Stromal cell of bone marrow (primary cell): ENCODE data around the gene SCYGR3.

Experiments
- DNase-seq: peaks from one replicate; pipeline ENCODE4 v3.0.0-alpha.2; 2012; ENCODE audit warnings: low read depth

Gene SCYGR3

DNA sequence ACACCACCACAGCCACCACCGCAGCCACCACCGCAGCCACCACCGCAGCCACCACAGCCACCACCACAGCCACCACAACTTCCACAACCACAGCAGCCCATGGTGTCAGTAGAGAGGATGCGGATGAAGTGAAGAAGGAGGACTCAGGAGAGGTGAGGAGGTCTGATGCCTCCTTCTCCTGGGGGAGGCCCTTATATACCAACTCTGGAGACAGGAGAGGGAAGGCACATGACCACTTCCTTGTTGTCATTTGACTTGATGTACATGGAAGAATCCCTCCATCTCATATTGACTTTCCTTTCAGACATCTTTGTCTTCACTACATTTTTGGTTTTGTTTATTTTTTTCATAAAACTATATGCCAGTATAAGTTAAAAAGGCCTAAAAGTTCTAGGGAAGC lies at the start of gene SCYGR3:
Gene SCYGR3 (minus strand): TSS at position 101 of the 400 bp plus-strand sequence. CDS start 0 bp downstream, at position 101.
- DNase-seq, result no peak

DNA sequence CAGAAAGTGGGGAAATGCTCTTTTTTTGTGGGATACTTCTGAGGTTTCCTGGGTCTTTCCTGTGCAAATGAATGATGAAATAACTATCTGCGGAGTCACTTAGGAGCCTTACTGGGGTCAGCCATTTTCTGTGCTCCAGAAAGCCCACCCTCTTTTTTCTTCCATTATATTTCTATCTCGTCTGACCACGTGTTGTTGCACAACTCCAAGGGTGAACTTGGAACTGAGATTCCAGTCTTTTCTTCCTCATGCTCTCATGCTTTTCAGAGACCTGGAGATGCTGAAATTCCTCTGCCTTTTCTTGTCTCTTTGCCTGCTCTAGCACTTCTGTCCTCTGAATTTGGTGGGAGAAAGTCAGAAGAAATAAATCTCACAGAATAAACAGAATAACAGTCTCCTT lies 47.2 kb upstream of the SCYGR3 start:
- DNase-seq, result no peak

DNA sequence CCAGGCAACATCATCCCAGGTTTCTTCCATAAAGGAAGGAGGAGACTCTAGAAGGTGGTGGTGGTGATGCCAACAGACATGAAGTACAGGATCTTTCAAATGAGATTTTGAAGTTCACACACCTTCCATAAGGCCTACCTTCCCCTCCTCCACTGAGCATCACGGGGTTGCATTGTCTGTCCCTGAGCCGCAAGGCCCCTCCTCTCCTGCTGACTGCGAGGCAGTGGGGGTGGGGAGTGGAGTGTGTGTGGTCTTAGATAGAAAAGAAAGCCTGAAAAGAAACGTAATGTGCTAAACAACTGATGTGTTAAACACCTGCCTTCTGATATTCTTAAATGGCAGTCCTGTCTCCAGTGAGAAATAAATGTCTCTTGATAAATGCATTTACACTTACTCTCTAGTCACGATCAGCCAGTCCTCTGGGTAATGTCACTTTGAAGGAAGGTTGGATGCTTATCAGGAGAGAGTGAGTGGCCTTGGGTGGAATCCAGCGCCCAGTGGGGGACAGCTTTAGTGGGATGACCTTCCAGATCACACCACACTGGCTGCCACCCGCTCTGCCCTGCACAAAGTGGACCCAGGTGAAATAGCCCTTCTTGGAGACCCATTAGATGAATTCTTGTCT lies 46.5 kb upstream of the SCYGR3 start:
- no peak for DNase-seq

GRCh38 chr2:227657199-227657845 lies 42.7 kb upstream of the SCYGR3 start:
- peak; percentile 66 for DNase-seq

DNA sequence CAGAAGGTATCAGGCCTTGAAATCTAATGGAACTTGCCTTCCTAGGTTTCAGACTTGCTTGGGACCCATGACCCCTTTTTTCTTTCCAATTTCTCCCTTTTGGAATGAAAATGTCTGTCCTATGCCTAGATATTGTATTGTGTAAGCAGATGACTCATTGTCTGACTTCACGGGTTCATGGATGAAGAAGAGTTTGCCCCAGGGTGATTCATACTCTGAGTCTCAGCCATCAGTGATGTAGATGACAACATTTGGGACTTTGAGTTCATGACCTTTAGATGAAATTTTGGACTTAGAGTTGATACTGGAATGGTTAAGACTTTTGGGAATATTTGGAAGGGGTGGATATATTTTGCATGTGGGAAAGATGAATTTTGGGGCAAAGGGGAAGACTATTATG lies 40.8 kb upstream of the SCYGR3 start:
- peak; percentile 93 for DNase-seq

DNA sequence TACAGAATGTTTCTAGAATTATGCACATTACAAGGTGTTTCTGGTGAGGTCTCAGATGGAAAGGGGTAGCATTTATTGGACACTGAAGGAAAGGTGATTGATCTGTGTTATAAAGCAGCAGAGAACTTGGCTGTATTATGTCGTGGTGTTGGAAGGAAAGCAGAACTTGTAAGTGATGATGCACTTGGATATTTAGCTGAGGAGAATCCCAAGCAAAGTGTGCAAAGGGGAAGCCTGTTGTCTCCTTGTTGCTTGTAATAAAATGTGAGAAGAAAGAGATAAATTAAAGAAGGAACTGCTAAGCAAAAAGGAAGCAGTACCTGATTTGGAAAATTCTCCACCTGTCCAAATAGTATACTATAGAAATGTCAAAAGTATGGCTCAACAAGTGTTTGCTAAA lies 39.8 kb upstream of the SCYGR3 start:
- no peak for DNase-seq

DNA sequence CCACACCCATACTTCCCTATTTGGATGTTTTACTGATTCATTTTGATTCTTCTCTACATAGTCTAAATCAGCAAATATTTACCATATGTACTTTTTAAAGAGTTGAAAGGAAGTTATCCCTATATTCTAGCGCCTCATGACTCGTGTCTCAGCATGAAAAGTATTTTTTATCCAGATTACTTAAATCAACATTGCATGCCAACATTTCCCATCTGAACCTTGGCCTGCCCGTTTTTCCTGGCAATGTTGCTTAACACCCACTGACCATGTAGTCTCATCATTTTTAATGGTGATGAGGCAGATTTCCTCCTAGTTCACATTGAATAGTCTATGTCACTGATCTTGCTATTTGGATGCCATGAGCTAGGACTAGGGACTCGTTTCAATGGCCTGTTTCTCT lies 38.8 kb upstream of the SCYGR3 start:
- peak; percentile 60 for DNase-seq

GRCh38 chr2:227643990-227644551 lies 29.4 kb upstream of the SCYGR3 start:
- no peak for DNase-seq

DNA sequence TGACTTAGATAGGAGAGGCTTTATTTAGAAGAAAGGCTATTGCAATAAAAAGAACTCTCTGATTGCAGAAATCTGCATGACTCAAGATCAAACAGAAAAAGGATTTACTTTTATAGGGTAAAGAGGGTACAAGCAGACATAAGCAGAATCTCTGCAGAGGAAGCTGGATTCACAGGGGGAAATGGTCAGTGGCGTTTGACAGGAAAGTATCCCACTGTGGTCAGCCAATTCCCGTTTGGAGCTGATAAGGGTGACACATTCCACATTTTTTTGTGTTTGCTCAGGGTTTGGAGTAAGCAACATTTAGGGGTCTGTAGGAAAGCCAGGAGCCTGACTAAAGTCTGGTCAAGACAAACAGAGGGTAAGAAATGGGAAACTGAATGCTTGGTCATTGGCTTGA lies 28.0 kb upstream of the SCYGR3 start:
- no peak for DNase-seq

GRCh38 chr2:227634201-227634600 lies 19.6 kb upstream of the SCYGR3 start:
- no peak for DNase-seq

GRCh38 chr2:227632827-227633226 lies 18.2 kb upstream of the SCYGR3 start:
- DNase-seq, result no peak

GRCh38 chr2:227630322-227630721 lies 15.7 kb upstream of the SCYGR3 start:
- DNase-seq, result no peak

DNA sequence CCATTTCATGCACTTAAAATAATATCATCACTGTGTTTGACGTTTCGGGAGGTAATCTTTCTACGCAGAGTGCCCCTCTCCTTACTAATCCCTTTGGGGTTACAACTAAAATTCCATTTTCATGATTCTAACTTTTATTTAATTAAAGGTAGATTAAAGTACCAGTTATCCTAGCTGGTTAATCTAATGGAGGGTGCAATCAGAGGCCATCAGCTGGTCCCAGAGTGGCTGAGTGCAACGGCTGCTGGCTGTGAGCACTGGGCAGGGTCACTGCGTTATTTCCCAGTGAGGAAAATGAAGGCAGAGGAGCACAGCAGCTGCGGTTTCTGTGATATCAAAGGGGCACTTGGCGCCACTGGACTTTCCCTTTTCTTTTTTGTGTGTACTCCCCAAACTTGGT lies 14.8 kb upstream of the SCYGR3 start:
- no peak for DNase-seq

DNA sequence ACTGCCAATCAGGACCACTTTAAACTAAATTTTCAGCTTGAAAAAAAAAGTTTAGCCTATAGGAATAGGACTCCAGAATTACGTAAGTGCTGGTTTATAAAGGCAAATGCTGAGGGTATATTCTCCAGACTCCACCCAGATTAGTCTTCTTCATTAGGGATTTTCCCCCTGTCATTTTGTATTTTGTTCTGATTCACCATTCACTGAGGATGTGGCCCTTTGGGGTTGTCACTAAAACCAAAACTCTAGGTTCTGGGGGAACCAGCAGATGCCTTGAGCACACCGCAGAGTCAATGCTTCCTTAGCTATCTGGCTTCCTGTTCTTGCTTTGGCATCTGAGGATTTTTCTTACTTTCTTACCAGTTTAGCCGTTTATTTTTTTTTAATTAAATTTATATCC lies 13.1 kb upstream of the SCYGR3 start:
- DNase-seq, result no peak

DNA sequence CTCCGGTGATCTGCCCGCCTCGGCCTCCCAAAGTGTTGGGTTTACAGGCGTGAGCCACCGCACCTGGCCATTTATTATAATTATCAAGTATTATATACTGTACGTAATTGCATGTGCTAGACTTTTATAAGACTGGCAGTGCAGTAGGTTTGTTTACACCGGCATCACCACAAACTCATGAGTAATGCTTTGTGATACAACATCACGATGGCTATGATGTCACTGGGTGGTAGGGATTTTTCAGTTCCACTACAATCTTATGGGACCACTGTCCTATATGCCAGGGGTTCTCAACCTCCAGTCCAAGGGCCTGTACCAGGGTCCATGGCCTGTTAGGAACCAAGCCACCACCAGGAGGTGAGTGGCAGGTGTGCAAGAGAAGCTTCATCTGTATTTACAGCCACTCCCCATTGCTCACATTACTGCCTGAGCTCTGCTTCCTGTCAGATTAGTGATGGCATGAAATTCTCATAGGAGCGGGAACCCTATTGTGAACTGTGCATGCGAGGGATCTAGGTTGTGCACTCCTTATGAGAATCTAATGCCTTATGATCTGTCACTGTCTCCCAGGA lies 12.0 kb upstream of the SCYGR3 start:
- DNase-seq, result no peak

DNA sequence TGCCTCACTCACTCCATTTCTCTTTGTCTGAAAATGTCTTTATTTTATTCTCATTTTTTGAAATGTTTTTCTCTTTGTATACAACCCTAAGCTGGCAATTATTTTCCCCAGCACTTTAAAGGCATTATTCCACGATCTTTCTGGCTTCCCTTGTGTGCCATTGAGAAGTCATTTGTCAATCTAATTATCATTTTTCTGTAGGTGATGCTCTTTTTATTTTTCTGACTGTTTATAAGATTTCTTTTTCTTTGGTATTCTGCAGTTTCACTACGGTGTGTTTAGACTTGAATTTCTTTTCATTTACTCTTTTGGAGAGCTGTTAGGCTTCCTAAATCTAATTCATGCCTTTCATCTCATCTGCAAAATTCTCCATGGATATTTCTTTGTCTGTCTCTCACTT lies 10.8 kb upstream of the SCYGR3 start:
- DNase-seq, result no peak

- DNase-seq, result no peak
These were observed 8.6 kb upstream of the SCYGR3 start for GRCh38 chr2:227623226-227623625.

DNA sequence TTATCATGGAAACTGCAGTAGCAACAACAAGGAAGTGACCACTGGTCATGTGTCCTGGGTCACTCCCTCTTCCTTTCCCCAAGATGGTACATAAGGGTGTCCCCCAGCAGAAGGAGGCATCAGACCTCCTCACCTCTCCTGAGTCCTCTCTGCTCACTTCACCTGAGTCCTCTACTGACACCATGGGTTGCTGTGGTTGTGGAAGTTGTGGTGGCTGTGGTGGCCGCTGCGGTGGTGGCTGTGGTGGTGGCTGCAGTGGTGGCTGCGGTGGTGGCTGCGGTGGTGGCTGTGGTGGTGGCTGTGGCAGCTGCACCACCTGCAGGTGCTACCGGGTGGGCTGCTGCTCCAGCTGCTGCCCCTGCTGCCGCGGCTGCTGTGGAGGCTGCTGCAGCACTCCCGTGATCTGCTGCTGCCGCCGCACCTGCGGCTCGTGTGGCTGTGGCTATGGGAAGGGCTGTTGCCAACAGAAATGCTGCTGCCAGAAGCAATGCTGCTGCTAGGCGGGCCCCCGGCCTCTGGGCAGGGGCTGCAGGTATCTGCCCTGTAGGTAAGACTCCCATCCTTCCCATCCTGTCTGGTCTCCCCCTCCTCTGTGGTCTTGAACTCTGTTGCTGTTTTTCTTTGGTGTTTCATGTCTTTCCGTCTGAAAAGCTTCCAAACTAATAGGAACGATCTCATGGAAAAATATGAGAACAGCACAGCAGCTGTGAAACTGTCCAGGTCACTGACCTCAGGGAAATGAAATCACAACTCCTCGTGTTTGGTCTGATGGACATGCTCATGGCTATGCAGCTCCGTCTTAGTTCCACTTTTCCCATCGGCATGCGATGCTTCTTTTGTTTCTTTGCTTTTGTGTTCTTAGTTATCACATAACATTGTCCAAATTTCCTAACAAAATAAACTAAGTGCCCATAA lies 2.9 kb upstream of the SCYGR3 start, which contains the start of gene SCYGR4:
Gene SCYGR4 (plus strand): TSS at position 183 of the 915 bp plus-strand sequence. CDS start 0 bp downstream, at position 183.
- no peak for DNase-seq

DNA sequence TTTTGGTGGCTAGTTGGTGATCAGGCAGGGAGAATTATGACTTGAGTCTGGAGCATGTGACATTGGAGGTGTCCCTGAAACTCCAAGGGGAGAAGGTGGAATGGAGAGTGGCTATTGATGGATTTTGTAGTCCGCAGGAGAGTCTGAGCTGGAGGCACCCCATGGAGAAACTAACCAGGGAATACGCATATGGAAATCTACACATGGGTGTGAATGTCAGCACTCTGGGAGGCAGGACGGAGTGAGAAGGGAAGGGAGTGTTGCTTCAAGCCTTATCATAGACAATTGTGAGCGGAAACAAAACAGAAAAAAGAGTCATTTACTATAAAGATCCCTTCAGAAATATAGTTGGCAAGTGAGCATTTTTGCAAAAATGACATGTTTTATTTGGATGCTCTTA lies 2.0 kb upstream of the SCYGR3 start:
- DNase-seq, result no peak

DNA sequence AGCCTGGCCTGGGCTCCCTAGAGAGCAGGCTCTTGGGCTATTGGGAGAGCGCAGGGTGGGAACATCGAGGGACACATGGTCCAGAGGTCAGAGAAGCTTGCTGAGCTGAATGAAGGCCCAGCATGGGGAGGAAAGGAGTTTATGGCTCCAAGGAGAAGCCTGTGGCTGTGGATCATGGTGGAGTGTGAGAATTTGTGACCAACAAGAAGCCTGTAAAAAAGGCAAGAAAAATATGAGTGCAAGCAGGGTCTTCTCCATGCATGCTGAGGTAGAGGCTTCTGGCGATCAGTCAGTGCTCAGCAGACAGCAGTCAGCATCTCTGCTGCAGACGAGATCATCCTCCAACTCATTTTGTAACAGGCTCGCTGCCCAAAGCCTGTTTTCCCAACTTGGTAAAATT lies 1.3 kb upstream of the SCYGR3 start:
- no peak for DNase-seq

GRCh38 chr2:227615181-227615580 lies 541 bp upstream of the SCYGR3 start:
- DNase-seq, result no peak

DNA sequence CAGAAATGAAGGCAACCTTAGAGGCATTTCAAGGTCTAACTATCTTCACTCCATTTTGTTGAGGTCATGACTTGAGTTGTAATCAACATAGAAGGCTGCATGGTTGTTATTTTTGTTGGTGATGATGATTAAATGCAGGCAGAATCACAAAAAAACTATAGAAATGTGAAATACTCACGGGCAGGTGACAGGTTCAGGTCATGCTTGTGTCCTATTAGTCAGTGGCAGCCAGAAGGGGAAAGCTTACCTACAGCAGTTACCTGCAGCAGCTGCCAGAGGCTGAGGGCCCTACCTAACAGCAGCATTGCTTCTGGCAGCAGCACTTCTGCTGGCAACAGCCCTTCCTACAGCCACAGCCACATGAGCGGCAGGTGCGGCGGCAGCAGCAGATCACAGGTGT lies 394 bp downstream of the SCYGR3 start:
- no peak for DNase-seq
